Adrenal gland (tissue), 5 donors: ENCODE data around the gene ITCH.

Source experiments
- CTCF ChIP-seq, 6 experiments: fragments of 450-650 bp in 4 of 6; fragments of 200-600 bp in 2 of 6; sonication (generic) in 1 of 6; IDR thresholded peaks; 1 replicate in 5 of 6; 2 replicates in 1 of 6; pipeline versions ENCODE4 v1.5.1 to v1.8.0; 2016 to 2021; ENCODE audit warnings: antibody characterized with exemption in 6 of 6, mild to moderate bottlenecking in 2 of 6, moderate library complexity in 1 of 6
- POLR2A ChIP-seq, 2 donors: fragments of 450-650 bp; IDR thresholded peaks; one replicate each; pipeline ENCODE4 v1.6.1; 2017; ENCODE audit warnings: antibody characterized with exemption in 2 of 2, mild to moderate bottlenecking in 2 of 2, moderate library complexity in 1 of 2
- donor health status: DM: no; HTN: no; CAD: no.

GRCh38 chr20:34420975-34421374 lies 57.9 kb downstream of the ITCH start:
- TF ChIP-seq POLR2A (IDR thresholded peaks at IDR 0.05) (no peak), CTCF (IDR thresholded peaks at IDR 0.05) (no peak)
